Tibial nerve (tissue), 4 donors: ENCODE data around the gene THOC2.

Experiments
- CTCF ChIP-seq, 5 experiments: fragments of 200-600 bp in 3 of 5; fragments of 450-650 bp in 2 of 5; sonication (generic) in 3 of 5; IDR thresholded peaks; one replicate each; pipeline ENCODE4 v1.5.1; 2016 to 2019; ENCODE audit warnings: antibody characterized with exemption in 5 of 5, mild to moderate bottlenecking in 3 of 5, moderate library complexity in 2 of 5
- EP300 ChIP-seq, 2 donors: sonication (generic); formaldehyde crosslinking; IDR thresholded peaks; one replicate each; pipeline ENCODE4 v1.6.1; 2017; ENCODE audit warnings: antibody characterized with exemption in 2 of 2, mild to moderate bottlenecking in 1 of 2
- POLR2A ChIP-seq, 2 donors: fragments of 450-650 bp; IDR thresholded peaks; one replicate each; pipeline ENCODE4 v1.6.1; 2017; ENCODE audit warnings: antibody characterized with exemption in 2 of 2, mild to moderate bottlenecking in 2 of 2, moderate library complexity in 2 of 2

GRCh38 chrX:123731258-123731986 lies 1.4 kb downstream of the THOC2 start:
- TF ChIP-seq CTCF (IDR thresholded peaks at IDR 0.05), result no peak
- no peak for TF ChIP-seq POLR2A (IDR thresholded peaks at IDR 0.05)
- no peak for TF ChIP-seq EP300 (IDR thresholded peaks at IDR 0.05)
